Stimulated activated CD4-positive, alpha-beta T cell treated with anti-CD3 and anti-CD28 coated beads, Interleukin-12 subunit alpha, Interleukin-12 subunit beta, amount 100 ng/mL, for 24 hours (primary cell): ENCODE results near the gene SGPP2.
"Not testable (repeated sequence)": the region's sequence is repeated elsewhere in the genome, so short reads cannot be mapped to it uniquely, and the experiment has no call there.

Source experiments
- DNase-seq, 2 experiments: peaks; one replicate each; pipeline ENCODE4 v3.0.0-alpha.2; 2020; ENCODE audit warnings: low read depth in 2 of 2

SGPP2 gene

GRCh38 chr2:222427646-222428301, 3.4 kb downstream of the SGPP2 start:
- no peak for DNase-seq

- DNase-seq: no peak
Observed at GRCh38 chr2:222430071-222430470, 5.7 kb downstream of the SGPP2 start.

DNA sequence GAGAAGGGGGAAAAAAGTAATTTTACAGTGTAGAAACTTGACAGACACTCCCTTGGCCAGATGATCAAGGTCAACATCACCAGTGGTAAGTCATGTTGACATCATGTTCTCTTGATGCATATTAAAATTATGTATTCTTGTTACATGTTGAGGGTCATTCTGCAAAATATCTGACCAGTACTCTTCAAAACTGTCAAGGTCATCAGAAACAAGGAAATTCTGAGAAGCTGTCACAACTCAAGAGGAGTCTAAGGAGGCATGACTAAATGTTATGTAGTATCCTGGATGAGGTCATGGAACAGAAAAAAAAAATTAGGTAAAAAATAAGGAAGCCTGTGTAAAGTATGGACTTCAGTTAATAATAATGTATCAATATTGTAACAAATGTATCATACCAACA, 6.3 kb downstream of the SGPP2 start:
- no peak for DNase-seq

DNA sequence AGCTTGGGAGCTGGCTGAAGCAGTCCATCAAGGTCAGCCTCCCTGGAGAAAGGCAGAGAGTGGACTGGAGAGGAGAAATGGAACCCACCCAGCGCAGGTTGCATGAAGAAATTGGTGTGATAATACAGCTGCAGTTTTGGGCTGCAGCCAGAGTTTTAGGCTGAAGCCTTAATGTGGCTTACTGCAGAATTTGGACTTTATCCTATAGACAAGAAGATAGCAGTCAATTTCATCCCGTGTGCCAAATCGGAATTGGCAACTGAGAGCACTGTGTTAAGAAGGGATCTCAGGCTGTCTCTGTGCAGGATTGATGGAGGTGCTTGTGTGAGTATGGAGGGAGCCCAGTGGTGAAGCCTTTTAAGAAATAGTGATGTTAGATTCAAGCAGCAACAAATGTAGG, 7.5 kb downstream of the SGPP2 start:
- DNase-seq: no peak

DNA sequence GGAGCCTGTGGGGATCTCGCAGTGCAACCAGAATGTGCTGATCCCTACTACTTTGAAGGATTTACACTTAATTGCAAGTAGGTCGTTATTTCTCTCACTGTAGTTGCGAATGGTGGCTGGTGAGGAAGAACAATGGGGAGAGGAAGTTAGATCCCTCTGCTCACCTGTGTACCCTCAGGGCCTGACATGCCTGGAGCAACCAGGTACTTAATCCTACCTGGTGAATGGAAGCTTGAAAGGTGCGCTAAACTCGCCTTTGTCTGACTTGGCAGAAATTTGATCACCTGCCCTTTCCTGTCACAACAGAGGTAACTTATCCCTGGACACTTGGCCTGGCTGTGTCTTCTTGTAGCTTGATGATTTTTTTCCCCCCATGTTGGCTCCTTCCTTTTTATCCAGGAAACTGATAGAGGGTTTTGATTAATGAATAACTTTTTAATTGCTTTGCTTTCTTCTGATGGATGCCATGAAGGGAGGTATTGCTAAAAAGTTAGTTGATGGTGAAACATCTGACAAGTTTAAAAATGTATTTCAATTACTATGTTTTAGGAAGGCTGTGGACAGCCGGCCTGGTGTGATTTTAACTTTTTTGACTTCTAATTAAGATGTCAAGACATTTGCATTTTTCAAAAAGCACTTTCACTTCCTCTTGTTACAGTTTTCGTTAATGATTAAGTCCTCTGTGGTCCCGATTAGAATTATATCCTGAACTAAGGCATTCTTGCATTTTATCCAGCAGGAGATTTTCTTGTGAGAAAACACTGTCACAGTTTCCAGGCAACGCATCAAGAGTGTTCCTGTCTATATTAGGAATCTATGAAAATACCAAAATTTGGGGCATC, 9.2 kb downstream of the SGPP2 start:
- DNase-seq: no peak

- no peak for DNase-seq
Observed at GRCh38 chr2:222434204-222434603, 9.9 kb downstream of the SGPP2 start.

DNA sequence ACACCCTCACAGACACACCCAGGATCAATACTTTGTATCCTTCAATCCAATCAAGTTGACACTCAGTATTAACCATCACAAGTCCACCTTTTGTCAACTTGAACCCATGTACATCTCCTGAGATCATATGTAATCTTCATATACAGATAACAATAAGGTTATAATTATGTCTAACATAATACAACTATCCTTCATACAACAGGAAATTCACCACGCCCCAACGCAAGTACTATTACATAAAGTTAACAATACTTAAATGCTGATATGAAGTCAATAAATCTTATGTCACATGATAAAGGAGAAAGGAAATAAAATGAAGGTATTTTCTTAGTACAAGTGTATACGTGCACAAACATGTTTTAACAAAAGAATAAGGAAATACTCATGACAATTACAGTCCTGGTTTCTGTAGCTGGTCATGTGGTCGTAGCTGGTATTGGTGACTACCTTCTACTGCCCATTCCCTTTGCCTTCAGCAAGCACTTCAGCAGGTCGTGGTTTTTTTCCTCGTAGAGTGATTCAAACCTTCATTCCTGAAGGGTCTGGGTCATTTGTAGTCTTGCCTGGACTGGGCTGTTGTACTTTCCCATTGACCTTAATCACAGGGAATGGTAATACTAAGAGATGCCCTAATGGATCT, 11.2 kb downstream of the SGPP2 start:
- DNase-seq: not testable (repeated sequence)

- no peak for DNase-seq
Observed at GRCh38 chr2:222436040-222436413, 11.7 kb downstream of the SGPP2 start.

DNA sequence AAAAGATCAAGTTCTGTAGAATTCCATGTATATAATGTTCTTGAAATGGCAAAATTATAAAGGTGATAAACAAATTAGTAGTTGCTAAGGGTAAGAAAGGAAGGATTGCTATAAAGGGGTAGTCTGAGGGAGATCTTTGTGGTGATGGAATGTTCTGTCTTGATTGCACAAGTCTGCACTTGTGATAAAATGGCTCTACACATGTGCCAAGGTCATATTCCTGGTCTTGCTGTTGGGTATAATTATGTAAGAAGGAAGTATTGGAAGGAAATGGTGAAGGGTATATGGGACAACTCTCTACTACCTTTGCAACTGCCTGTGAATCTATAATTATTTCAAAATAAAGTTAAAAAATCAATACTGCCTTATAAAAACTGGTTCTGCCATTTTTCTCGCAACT, 15.3 kb downstream of the SGPP2 start:
- no peak for DNase-seq

GRCh38 chr2:222440673-222441422, 16.5 kb downstream of the SGPP2 start:
- DNase-seq: no peak

GRCh38 chr2:222442665-222443064, 18.3 kb downstream of the SGPP2 start:
- DNase-seq: no peak

DNA sequence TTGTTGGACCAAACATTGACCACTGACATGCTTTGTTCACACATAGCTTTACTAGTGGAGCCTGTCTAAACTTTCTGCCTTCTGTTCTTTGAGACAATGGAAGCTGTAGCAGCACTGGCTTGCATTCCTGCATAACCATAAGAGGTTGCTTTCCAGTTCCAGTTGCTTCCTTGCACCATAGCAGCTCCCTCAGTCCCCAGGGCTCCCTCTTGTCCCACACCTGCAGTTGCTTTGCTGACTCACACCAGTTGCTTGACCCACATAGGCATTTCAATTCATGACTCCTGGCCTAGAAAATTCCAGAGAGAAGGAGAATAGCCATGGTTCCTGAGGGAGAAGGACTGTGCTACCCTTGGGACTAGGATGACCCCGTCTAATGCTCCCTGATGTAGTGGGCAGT, 20.9 kb downstream of the SGPP2 start:
- no peak for DNase-seq

GRCh38 chr2:222447131-222447530, 22.8 kb downstream of the SGPP2 start:
- DNase-seq: no peak

DNA sequence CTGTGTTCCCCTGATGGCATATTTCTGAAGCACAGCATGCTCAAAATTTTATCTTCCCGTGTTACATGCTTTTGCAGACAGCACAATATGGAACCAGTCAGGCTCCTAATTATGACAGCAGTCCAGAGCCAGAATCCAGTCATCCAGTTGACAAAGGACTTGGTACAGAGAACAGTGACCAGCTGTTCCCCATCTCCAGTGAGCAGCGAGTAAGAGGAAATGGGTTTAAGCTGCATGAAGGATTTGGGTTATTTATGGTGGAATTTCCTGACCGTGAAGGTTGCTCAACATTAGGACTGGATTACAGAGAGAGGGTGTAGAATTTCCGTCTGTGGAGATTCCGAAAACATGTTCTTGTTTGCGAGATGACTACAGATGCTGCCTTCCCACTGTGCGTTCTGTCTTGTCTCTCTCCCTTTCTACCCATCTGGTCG, 24.4 kb downstream of the SGPP2 start:
- DNase-seq: no peak

DNA sequence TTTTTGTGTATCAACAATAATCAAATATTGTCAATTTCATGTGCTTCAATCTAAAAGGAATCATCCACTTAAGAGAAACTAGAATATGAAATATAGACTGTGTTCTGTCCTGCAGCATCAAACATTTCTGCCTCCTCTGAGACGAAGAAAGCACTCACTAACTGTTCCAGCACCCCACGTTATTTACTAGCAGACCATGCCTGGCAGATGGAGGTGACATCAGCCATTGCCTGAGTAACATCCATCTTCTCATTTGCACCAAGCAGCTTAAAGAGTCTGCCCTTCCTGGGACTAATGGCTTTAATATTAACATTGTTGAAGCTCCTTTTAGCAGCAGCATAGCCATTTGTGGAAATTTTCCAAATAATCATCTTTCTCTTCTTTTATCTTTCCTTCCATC, 25.7 kb downstream of the SGPP2 start:
- no peak for DNase-seq

DNA sequence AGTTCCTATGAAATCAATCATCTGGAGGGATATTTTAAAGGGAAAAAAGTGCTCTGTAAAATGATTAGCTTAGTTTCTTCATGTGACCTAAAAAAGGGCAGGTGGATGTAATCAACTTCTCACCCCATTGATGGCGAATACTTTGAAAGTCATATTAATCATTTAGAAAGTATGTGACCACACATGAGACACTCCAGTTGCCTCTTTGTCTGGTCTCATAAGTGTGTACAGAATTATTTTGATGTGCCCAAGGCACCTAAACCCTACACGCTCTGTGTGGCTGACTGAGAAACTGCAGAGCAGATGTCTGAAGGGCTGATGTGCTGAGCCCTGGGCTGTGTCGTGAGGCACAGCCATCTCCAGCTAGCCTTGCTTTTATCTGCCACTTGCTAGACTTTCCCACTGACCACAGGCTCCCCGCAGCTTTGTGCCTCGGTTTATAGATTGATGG, 26.9 kb downstream of the SGPP2 start:
- DNase-seq: no peak

DNA sequence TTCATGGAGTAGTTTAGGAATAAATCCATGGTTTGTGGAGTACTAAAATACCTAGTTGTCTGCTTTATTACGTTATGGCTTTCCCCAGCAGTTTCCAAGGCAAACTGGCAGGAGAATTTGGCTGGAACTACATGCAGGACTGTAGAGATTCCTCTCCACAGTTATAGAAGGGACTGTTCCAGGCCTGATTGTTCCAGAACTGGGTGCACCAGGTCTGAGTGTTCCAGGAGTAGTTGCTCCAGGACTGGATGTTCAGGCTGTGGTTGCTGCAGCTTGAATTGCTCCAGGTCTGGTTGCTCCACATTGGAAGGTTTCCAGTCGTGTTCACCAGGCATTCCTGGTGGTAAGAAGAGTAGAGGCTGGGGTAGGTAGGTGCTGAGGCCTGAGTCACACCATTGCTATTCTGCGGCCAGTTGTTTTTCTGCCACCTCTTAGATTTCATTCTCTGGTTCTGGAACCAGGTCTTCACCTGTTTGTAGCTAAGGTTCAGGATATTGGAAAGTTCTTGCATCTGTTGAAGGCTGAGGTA, 28.1 kb downstream of the SGPP2 start:
- DNase-seq: no peak

DNA sequence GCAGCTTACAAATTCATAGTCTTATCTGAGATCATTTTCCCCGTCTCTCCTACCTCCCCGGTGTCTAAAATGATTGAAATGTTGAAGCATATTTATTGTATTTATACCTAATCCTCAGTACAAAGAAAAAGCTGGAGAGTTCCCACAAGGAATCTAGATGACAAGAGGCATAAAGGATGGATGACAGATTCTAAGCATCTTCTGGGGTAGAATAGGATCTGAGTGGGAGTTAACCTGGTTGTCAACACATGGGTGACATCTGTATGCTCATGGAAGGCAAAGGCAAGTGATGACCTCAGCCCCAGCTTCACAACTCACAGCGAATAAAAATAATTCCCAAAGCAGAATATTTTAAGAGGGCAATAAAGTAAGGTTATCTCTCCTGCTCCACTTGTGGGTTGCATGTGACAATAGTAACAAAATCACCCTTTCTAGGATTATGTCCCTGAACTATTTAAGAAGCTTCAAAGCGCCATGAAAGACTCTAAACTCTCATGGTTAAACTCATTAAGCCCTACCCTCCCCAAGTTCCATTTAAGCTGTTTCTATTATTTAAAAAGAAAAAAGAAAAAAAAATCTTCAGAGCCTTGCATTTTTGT, 32.2 kb downstream of the SGPP2 start:
- no peak for DNase-seq

DNA sequence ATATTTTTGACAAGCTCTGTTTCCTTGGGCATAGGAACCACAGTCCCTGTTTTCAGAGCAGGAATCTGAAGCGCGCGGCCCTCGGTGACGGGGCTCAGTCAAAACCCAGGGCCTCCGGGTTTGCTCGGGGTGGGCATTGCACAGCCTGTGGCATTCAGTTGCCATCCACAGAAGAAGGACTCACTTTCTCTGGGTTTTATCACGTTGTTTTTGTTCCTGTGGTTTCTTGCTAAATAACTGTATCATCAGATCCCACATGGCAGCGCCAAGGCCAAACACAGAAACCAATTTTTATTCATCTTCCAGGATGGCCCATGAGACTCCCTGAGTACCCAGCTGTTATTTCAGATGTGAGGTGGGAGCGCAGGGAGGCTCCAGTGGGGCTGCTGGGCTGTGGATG, 35.6 kb downstream of the SGPP2 start:
- DNase-seq: no peak

- no peak for DNase-seq
Observed at GRCh38 chr2:222465746-222466145, 41.4 kb downstream of the SGPP2 start.

DNA sequence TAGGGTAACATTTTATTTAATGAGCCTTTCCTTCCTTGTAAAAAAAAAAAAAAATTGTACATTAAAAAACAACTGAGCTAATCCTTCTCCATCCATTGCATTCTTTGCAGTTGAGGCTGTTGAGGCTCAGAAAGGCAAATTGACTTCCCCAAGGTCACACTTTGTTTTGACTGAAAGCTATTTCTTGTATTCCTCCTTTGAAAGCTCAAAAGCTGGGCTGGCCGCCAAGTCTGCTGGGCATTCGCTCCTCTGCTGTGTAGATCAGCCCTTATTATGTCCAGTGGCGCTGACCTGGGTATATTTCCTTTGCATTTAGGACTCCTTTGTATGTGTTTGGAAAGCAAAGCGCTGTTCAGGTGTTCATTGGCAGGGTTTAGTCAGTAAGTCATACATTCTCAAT, 44.0 kb downstream of the SGPP2 start:
- DNase-seq: no peak
